Astrocyte (in vitro differentiated cells and primary cell): ENCODE results near the gene PLD1. TPM values are rescaled to one million over a fixed set of nuclear protein-coding genes. Genes with fewer than 3 reads are reported as not detected.

ENCODE experiments used
- DNase-seq: peaks from one replicate; pipeline ENCODE4 v3.0.0-alpha.2; 2010; ENCODE audit warnings: low read depth
- FAIRE-seq: peaks from 2 replicates; lab custom pipeline; 2011; peaks lifted over from hg19 to GRCh38; lab: Jason Lieb, UNC
- H2AFZ ChIP-seq: 2 replicates; pipeline ENCODE4 v1.6.0; 2012; ENCODE audit warnings: low read depth, low read length, inconsistent platforms
- H3K27ac ChIP-seq: 2 replicates; pipeline ENCODE4 v1.5.1; 2011; ENCODE audit warnings: low read depth, low read length, inconsistent platforms
- H3K27me3 ChIP-seq: 2 replicates; pipeline ENCODE4 v1.6.0; 2011; ENCODE audit warnings: low read length, inconsistent platforms; ENCODE audit not compliant: insufficient read depth
- H3K36me3 ChIP-seq: 2 replicates; pipeline ENCODE4 v1.5.1; 2011; ENCODE audit warnings: low read length, inconsistent platforms; ENCODE audit not compliant: insufficient read depth
- H3K4me1 ChIP-seq: 2 replicates; pipeline ENCODE4 v1.5.1; 2011; ENCODE audit warnings: low read length, inconsistent platforms; ENCODE audit not compliant: insufficient read depth
- H3K4me2 ChIP-seq: 2 replicates; pipeline ENCODE4 v1.6.0; 2012; ENCODE audit warnings: low read length, inconsistent platforms
- H3K4me3 ChIP-seq: 2 replicates; pipeline ENCODE4 v1.5.1; 2011; ENCODE audit warnings: low read depth, mild to moderate bottlenecking, low read length, inconsistent platforms; ENCODE audit not compliant: insufficient read depth
- H3K79me2 ChIP-seq: 2 replicates; pipeline ENCODE4 v1.6.0; 2012; ENCODE audit warnings: mild to moderate bottlenecking, low read length, inconsistent platforms; ENCODE audit not compliant: insufficient read depth
- H3K9ac ChIP-seq: 2 replicates; pipeline ENCODE4 v1.6.0; 2012; ENCODE audit warnings: mild to moderate bottlenecking, low read length, inconsistent platforms
- H3K9me3 ChIP-seq: 2 replicates; pipeline ENCODE4 v1.5.1; 2012; ENCODE audit warnings: low read depth, mild to moderate bottlenecking, low read length, inconsistent platforms; ENCODE audit not compliant: insufficient read depth
- H4K20me1 ChIP-seq: 2 replicates; pipeline ENCODE4 v1.6.0; 2012; ENCODE audit warnings: low read length, inconsistent platforms; ENCODE audit not compliant: insufficient read depth
- H3K27ac Mint-ChIP-seq: one replicate; pipeline ENCODE4 v1.8.0; 2021; ENCODE audit warnings: mild to moderate bottlenecking, mixed read lengths; ENCODE audit not compliant: unreplicated experiment
- H3K27me3 Mint-ChIP-seq: one replicate; pipeline ENCODE4 v1.8.0; 2021; ENCODE audit warnings: low read depth, mixed read lengths; ENCODE audit not compliant: unreplicated experiment
- H3K36me3 Mint-ChIP-seq: one replicate; pipeline ENCODE4 v1.8.0; 2021; ENCODE audit warnings: low read depth, mixed read lengths; ENCODE audit not compliant: unreplicated experiment
- H3K4me1 Mint-ChIP-seq: one replicate; pipeline ENCODE4 v1.8.0; 2021; ENCODE audit warnings: low read depth, mixed read lengths; ENCODE audit not compliant: unreplicated experiment
- H3K4me3 Mint-ChIP-seq: one replicate; pipeline ENCODE4 v1.8.0; 2021; ENCODE audit warnings: mild to moderate bottlenecking, moderate library complexity, mixed read lengths; ENCODE audit not compliant: unreplicated experiment
- H3K9me3 Mint-ChIP-seq: one replicate; pipeline ENCODE4 v1.8.0; 2021; ENCODE audit warnings: mild to moderate bottlenecking, mixed read lengths; ENCODE audit not compliant: unreplicated experiment
- EZH2 ChIP-seq: IDR thresholded peaks from 2 replicates; pipeline ENCODE4 v1.6.1; 2012; ENCODE audit warnings: mild to moderate bottlenecking, low read length, inconsistent platforms; ENCODE audit not compliant: insufficient read depth
- total RNA-seq: library from RNA; stranded (reverse); gene quantifications from 2 replicates; pipeline ENCODE4 v1.2.1, GENCODE V29; 2021
- TF ChIP-seq, protein P1 (sequence below): IDR thresholded peaks from 2 replicates; pipeline ENCODE4 v1.5.1; 2011; ENCODE audit warnings: low read depth, mild to moderate bottlenecking, inconsistent platforms, low read length, moderate library complexity; ENCODE audit not compliant: insufficient read depth

Gene PLD1
- total RNA-seq, 1 donor from 2014 or later, result 21.5 TPM

DNA sequence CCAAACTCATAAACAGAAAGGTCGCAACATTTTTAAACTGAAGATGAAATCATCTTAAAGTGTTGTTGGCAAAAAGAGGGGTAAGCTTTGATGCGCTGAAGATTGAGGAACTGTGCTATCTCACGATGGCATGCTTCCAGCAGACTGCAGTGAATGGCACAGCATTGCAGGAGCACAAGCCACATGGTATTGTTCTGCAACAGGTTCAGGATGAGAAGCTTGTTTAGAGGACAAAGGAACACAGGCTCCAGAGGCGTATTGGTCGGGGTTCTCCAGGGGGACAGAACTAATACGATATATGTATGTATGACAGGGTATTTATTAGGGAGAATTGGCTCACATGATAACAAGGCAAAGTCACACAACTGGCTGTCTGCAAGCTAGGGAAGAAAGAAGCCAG is 13.8 kb upstream of the PLD1 start:
- Histone ChIP-seq H3K79me2 (no peaks in the 10 kb centered on the region), H3K4me3 (no peak overlapping the region), H3K9me3 (no peaks in the 10 kb centered on the region), H3K4me1 (peaks cover 11% of the 10 kb centered on the region), H4K20me1 (no peaks in the 10 kb centered on the region), H3K27ac (no peak overlapping the region), H3K27me3 (no peaks in the 10 kb centered on the region), H3K9ac (no peak overlapping the region), H3K4me2 (no peak overlapping the region), H3K36me3 (no peaks in the 10 kb centered on the region), H2AFZ (no peak overlapping the region)
- Mint-ChIP-seq H3K36me3 (peaks cover 2% of the 10 kb centered on the region), H3K4me3 (no peak overlapping the region), H3K27ac (no peak overlapping the region), H3K27me3 (peaks cover 4% of the 10 kb centered on the region), H3K4me1 (peaks cover 14% of the 10 kb centered on the region), H3K9me3 (no peaks in the 10 kb centered on the region)
- FAIRE-seq (no peak), DNase-seq (no peak)
- TF ChIP-seq, protein P1, sequence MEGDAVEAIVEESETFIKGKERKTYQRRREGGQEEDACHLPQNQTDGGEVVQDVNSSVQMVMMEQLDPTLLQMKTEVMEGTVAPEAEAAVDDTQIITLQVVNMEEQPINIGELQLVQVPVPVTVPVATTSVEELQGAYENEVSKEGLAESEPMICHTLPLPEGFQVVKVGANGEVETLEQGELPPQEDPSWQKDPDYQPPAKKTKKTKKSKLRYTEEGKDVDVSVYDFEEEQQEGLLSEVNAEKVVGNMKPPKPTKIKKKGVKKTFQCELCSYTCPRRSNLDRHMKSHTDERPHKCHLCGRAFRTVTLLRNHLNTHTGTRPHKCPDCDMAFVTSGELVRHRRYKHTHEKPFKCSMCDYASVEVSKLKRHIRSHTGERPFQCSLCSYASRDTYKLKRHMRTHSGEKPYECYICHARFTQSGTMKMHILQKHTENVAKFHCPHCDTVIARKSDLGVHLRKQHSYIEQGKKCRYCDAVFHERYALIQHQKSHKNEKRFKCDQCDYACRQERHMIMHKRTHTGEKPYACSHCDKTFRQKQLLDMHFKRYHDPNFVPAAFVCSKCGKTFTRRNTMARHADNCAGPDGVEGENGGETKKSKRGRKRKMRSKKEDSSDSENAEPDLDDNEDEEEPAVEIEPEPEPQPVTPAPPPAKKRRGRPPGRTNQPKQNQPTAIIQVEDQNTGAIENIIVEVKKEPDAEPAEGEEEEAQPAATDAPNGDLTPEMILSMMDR, result no peak
- no peak for TF ChIP-seq EZH2

- TF ChIP-seq EZH2, result no peak
- TF ChIP-seq, protein P1, result no peak
- Histone ChIP-seq H3K36me3 (no peaks in the 10 kb centered on the region), H3K9me3 (no peaks in the 10 kb centered on the region), H3K27ac (no peak overlapping the region), H3K9ac (no peak overlapping the region), H2AFZ (no peak overlapping the region), H4K20me1 (no peaks in the 10 kb centered on the region), H3K4me2 (no peak overlapping the region), H3K4me1 (peaks cover 13% of the 10 kb centered on the region), H3K4me3 (no peak overlapping the region), H3K27me3 (no peaks in the 10 kb centered on the region), H3K79me2 (no peaks in the 10 kb centered on the region)
- no peak overlapping the region for H3K27ac Mint-ChIP-seq
- no peaks in the 10 kb centered on the region for H3K9me3 Mint-ChIP-seq
- H3K27me3 Mint-ChIP-seq, result peaks cover 4% of the 10 kb centered on the region
- no peak for FAIRE-seq
- H3K36me3 Mint-ChIP-seq, result no peaks in the 10 kb centered on the region
- H3K4me3 Mint-ChIP-seq, result no peak overlapping the region
- H3K4me1 Mint-ChIP-seq, result peaks cover 12% of the 10 kb centered on the region
- no peak for DNase-seq
These were observed 12.3 kb upstream of the PLD1 start for GRCh38 chr3:171822431-171823106.

- H3K9me3 ChIP-seq, result no peaks in the 10 kb centered on the region
- H3K27ac Mint-ChIP-seq, result no peak overlapping the region
- no peak overlapping the region for H3K27ac ChIP-seq
- no peaks in the 10 kb centered on the region for H3K79me2 ChIP-seq
- H3K9ac ChIP-seq, result no peak overlapping the region
- H3K27me3 Mint-ChIP-seq, result no peaks in the 10 kb centered on the region
- H3K36me3 ChIP-seq, result no peaks in the 10 kb centered on the region
- H3K4me2 ChIP-seq, result no peak overlapping the region
- H3K27me3 ChIP-seq, result no peaks in the 10 kb centered on the region
- no peaks in the 10 kb centered on the region for H3K9me3 Mint-ChIP-seq
- no peak overlapping the region for H3K4me3 ChIP-seq
- H3K4me3 Mint-ChIP-seq, result no peak overlapping the region
- peaks cover 12% of the 10 kb centered on the region for H3K4me1 Mint-ChIP-seq
- no peak for TF ChIP-seq EZH2
- TF ChIP-seq, protein P1, result no peak
- no peaks in the 10 kb centered on the region for H3K36me3 Mint-ChIP-seq
- DNase-seq (no peak), FAIRE-seq (no peak)
- no peaks in the 10 kb centered on the region for H4K20me1 ChIP-seq
- peaks cover 14% of the 10 kb centered on the region for H3K4me1 ChIP-seq
- no peak overlapping the region for H2AFZ ChIP-seq
These were observed 11.6 kb upstream of the PLD1 start for GRCh38 chr3:171821778-171822358.
